C4-2B (cell line): ENCODE measurements around the gene CD96.
A peak's percentile ranks its signal among the peaks of the same experiment; 100 is the strongest.
"Not testable (repeated sequence)": the region's sequence is repeated elsewhere in the genome, so short reads cannot be mapped to it uniquely, and the experiment has no call there.

ENCODE experiments used
- H3K27ac ChIP-seq: fragments of 450-650 bp; 2 replicates; pipeline ENCODE4 v1.5.1; 2017
- CTCF ChIP-seq: fragments of 450-650 bp; conservative IDR thresholded peaks from 2 replicates; pipeline ENCODE4 v1.5.1; 2017; ENCODE audit warnings: mild to moderate bottlenecking
- ZFX ChIP-seq: fragments of 450-650 bp; IDR thresholded peaks from 2 replicates; pipeline ENCODE4 v1.6.1; 2017

The CD96 gene

GRCh38 chr3:111539351-111540331, 2.4 kb upstream of the CD96 start:
- H3K27ac ChIP-seq: no peak overlapping the region

GRCh38 chr3:111541391-111541790, 606 bp upstream of the CD96 start:
- TF ChIP-seq CTCF (no peak), ZFX (no peak)
- H3K27ac ChIP-seq: no peak overlapping the region

More at GRCh38 chr3:111539351-111540331, 2.4 kb upstream of the CD96 start:
- peak; percentile 89 for TF ChIP-seq CTCF
- no peak for TF ChIP-seq ZFX

GRCh38 chr3:111542611-111543300, 759 bp downstream of the CD96 start:
- no peak for TF ChIP-seq ZFX
- TF ChIP-seq CTCF: no peak
- no peak overlapping the region for H3K27ac ChIP-seq

- TF ChIP-seq ZFX (no peak), CTCF (no peak)
- H3K27ac ChIP-seq: no peak overlapping the region
Observed at GRCh38 chr3:111545349-111545748, 3.4 kb downstream of the CD96 start.

GRCh38 chr3:111547631-111548030, 5.6 kb downstream of the CD96 start:
- no peak overlapping the region for H3K27ac ChIP-seq
- TF ChIP-seq CTCF (no peak), ZFX (no peak)

GRCh38 chr3:111548092-111548491, 6.1 kb downstream of the CD96 start:
- H3K27ac ChIP-seq: no peak overlapping the region
- TF ChIP-seq CTCF (no peak), ZFX (no peak)

- no peak overlapping the region for H3K27ac ChIP-seq
- TF ChIP-seq CTCF: no peak
- no peak for TF ChIP-seq ZFX
Observed at GRCh38 chr3:111548756-111549155, 6.8 kb downstream of the CD96 start.

- H3K27ac ChIP-seq: not testable (repeated sequence)
Observed at GRCh38 chr3:111561902-111562301, 19.9 kb downstream of the CD96 start.
